A549 (cell line): ENCODE results near the gene MLANA. TPM values are rescaled to one million over a fixed set of nuclear protein-coding genes. Genes with fewer than 3 reads are reported as not detected.

Source experiments
- ATAC-seq, 2 experiments: fragments of 200-7000 bp in 1 of 2; fragments of >200 bp in 1 of 2; cut with Nextera tagmentation in 1 of 2; cut with Tn5 transposase in 1 of 2; 3 replicates each; pipeline versions ENCODE4 v1.8.0 to v1.9.1; 2018 to 2020; ENCODE audit warnings: mild to moderate bottlenecking in 1 of 2, moderate library complexity in 1 of 2
- CTCF ChIA-PET: fragments of 300-600 bp; sonication (Branson Sonifier 250); formaldehyde crosslinking; extraction: SDS; loops from one replicate; lab custom pipeline; 2021; ENCODE audit warnings: antibody characterized with exemption, inconsistent platforms; lab: Yijun Ruan, JAX
- POLR2A ChIA-PET: fragments of 350-600 bp; formaldehyde crosslinking; extraction: SDS; loops from one replicate; lab custom pipeline; 2021; ENCODE audit warnings: antibody characterized with exemption, inconsistent platforms; lab: Yijun Ruan, JAX
- DNase-seq, 2 experiments: peaks; one replicate each; pipeline versions ENCODE4 v3.0.0 to v3.0.0-alpha.2; 2011 to 2016; ENCODE audit warnings: low read depth in 1 of 2, low spot score in 1 of 2
- FAIRE-seq: peaks from 2 replicates; lab custom pipeline; 2011; peaks lifted over from hg19 to GRCh38; lab: Jason Lieb, UNC
- H3K27ac ChIP-seq, 2 experiments: fragments of >200 bp; sonication (Bioruptor Twin); formaldehyde crosslinking; 3 replicates each; pipeline ENCODE4 v1.5.1; 2016 to 2017
- H3K4me1 ChIP-seq: fragments of >200 bp; sonication (Bioruptor Twin); formaldehyde crosslinking; 3 replicates; pipeline ENCODE4 v1.6.1; 2016
- H3K4me2 ChIP-seq: fragments of >200 bp; sonication (Bioruptor Twin); formaldehyde crosslinking; 3 replicates; pipeline ENCODE4 v1.6.1; 2016
- H3K4me3 ChIP-seq: fragments of >200 bp; sonication (Bioruptor Twin); formaldehyde crosslinking; 3 replicates; pipeline ENCODE4 v1.5.1; 2016
- H3K9me3 ChIP-seq: fragments of >200 bp; sonication (Bioruptor Twin); formaldehyde crosslinking; 3 replicates; pipeline ENCODE4 v1.6.1; 2016
- ESRRA ChIP-seq: fragments of 150-350 bp; IDR thresholded peaks from 2 replicates; pipeline ENCODE4 v1.6.1; 2014; ENCODE audit warnings: mild to moderate bottlenecking, low read length, borderline replicate concordance
- FOXS1 ChIP-seq: fragments of 250-450 bp; sonication (Bioruptor Pico); IDR thresholded peaks from 2 replicates; pipeline ENCODE4 v1.5.0; 2020; ENCODE audit warnings: mild to moderate bottlenecking, moderate library complexity
- HOXB13 ChIP-seq: fragments of 250-450 bp; sonication (Bioruptor Pico); IDR thresholded peaks from 2 replicates; pipeline ENCODE4 v1.5.0; 2020; ENCODE audit warnings: low read depth, mild to moderate bottlenecking, moderate library complexity
- HOXB5 ChIP-seq: fragments of 250-450 bp; sonication (Bioruptor Pico); IDR thresholded peaks from 2 replicates; pipeline ENCODE4 v1.5.0; 2020; ENCODE audit warnings: mild to moderate bottlenecking, moderate library complexity
- JUN ChIP-seq, 2 experiments: fragments of >200 bp; sonication (Bioruptor Twin); formaldehyde crosslinking; IDR thresholded peaks; 2 replicates in 1 of 2; 3 replicates in 1 of 2; pipeline ENCODE4 v1.6.1; 2016 to 2017
- MYC ChIP-seq: IDR thresholded peaks from 2 replicates; pipeline ENCODE4 v1.6.1; 2012; ENCODE audit warnings: mild to moderate bottlenecking, inconsistent platforms, low read length, improper control_type of control experiment, borderline replicate concordance
- NPAS2 ChIP-seq: fragments of 250-450 bp; sonication (Bioruptor Pico); IDR thresholded peaks from 2 replicates; pipeline ENCODE4 v1.8.0; 2022; ENCODE audit warnings: mild to moderate bottlenecking, moderate library complexity, borderline replicate concordance
- SREBF2 ChIP-seq: fragments of 450-650 bp; IDR thresholded peaks from 2 replicates; pipeline ENCODE4 v1.6.1; 2014; ENCODE audit warnings: mild to moderate bottlenecking, moderate library complexity
- ZSCAN20 ChIP-seq: fragments of 250-450 bp; sonication (Bioruptor Pico); IDR thresholded peaks from 2 replicates; pipeline ENCODE4 v1.8.0; 2022; ENCODE audit warnings: mild to moderate bottlenecking, moderate library complexity
- WGBS: methylation state at CpG from one replicate; pipeline ENCODE4 v1.1.6; 2017; ENCODE audit errors: missing lambda C conversion rate; 5-methylcytosine and 5-hydroxymethylcytosine counted together
- polyA plus RNA-seq, 4 experiments: library from polyadenylated mRNA; depleted of rRNA in 3 of 4; stranded (reverse); fragments of >200 nt; fragmentation: RNase III in 1 of 4; extraction: RNeasy Plus Mini Kit Qiagen cat#74134 plus additional on column Dnase treatment in 1 of 4; gene quantifications; 2 replicates in 3 of 4; 3 replicates in 1 of 4; pipeline ENCODE4 v1.2.3, GENCODE V29; 2011 to 2017
- TF ChIP-seq, protein P1 (sequence below): fragments of >200 bp; sonication (Bioruptor Twin); formaldehyde crosslinking; IDR thresholded peaks from 3 replicates; pipeline ENCODE4 v1.6.1; 2016
- TF ChIP-seq, protein P2 (sequence below): fragments of 450-650 bp; IDR thresholded peaks from 2 replicates; pipeline ENCODE4 v1.6.1; 2014; ENCODE audit warnings: antibody characterized with exemption
- TF ChIP-seq, protein P3 (sequence below): fragments of 250-450 bp; sonication (Bioruptor Pico); IDR thresholded peaks from 2 replicates; pipeline ENCODE4 v1.5.0; 2021; ENCODE audit warnings: mild to moderate bottlenecking, moderate library complexity, borderline replicate concordance
- TF ChIP-seq, protein P4 (sequence below): IDR thresholded peaks from 2 replicates; pipeline ENCODE4 v1.6.1; 2012
- TF ChIP-seq, protein P5 (sequence below): IDR thresholded peaks from 2 replicates; pipeline ENCODE4 v1.6.1; 2012

Gene MLANA
- polyA plus RNA-seq, 2 of the 4 experiments (the other 2 are of a cell fraction) = not detected

DNA sequence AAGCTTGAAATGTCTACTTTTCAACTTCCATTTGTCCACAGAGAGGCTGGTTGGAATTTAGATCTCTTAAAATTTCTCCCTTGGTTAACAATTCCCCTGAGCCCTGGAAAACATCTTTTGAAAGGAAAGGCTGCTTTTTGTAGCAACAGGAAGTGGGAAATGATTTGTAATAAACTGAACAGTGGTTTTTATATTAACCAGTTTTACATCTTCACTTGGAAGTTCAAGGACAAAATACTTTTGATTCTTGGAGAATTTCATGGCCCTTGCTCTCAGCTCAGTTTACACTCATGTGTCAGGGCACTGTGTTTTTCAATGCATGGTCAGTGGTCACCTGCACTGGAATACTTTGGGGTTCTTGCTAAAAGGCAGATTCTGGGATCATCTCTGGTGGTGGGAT lies 9.9 kb downstream of the MLANA start:
- Histone ChIP-seq H3K27ac (no peak overlapping the region), H3K4me3 (no peak overlapping the region), H3K4me2 (no peak overlapping the region), H3K4me1 (0 out of 3 replicates have a peak, but pooled peaks cover 6% of the 10 kb centered on the region), H3K9me3 (no peaks in the 10 kb centered on the region)
- ChIA-PET POLR2A (no interaction called here), CTCF (interaction anchor here (1.1 to 12.8 kb wide), 3 partner anchors 9 to 123 kb away, joined by 4 to 102 read pairs (median 8); no protein-coding TSS in a partner anchor)
- no peak for ATAC-seq
- TF ChIP-seq JUN (IDR thresholded peaks at IDR 0.05) (no peak), ESRRA (no peak), MYC (no peak), SREBF2 (no peak), HOXB13 (CRISPR knock-in tag) (no peak), HOXB5 (CRISPR knock-in tag) (no peak), FOXS1 (CRISPR knock-in tag) (no peak)
- TF ChIP-seq, protein P1, sequence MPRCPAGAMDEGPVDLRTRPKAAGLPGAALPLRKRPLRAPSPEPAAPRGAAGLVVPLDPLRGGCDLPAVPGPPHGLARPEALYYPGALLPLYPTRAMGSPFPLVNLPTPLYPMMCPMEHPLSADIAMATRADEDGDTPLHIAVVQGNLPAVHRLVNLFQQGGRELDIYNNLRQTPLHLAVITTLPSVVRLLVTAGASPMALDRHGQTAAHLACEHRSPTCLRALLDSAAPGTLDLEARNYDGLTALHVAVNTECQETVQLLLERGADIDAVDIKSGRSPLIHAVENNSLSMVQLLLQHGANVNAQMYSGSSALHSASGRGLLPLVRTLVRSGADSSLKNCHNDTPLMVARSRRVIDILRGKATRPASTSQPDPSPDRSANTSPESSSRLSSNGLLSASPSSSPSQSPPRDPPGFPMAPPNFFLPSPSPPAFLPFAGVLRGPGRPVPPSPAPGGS = no peak
- TF ChIP-seq, protein P2, sequence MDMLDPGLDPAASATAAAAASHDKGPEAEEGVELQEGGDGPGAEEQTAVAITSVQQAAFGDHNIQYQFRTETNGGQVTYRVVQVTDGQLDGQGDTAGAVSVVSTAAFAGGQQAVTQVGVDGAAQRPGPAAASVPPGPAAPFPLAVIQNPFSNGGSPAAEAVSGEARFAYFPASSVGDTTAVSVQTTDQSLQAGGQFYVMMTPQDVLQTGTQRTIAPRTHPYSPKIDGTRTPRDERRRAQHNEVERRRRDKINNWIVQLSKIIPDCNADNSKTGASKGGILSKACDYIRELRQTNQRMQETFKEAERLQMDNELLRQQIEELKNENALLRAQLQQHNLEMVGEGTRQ = no peak
- TF ChIP-seq, protein P3, sequence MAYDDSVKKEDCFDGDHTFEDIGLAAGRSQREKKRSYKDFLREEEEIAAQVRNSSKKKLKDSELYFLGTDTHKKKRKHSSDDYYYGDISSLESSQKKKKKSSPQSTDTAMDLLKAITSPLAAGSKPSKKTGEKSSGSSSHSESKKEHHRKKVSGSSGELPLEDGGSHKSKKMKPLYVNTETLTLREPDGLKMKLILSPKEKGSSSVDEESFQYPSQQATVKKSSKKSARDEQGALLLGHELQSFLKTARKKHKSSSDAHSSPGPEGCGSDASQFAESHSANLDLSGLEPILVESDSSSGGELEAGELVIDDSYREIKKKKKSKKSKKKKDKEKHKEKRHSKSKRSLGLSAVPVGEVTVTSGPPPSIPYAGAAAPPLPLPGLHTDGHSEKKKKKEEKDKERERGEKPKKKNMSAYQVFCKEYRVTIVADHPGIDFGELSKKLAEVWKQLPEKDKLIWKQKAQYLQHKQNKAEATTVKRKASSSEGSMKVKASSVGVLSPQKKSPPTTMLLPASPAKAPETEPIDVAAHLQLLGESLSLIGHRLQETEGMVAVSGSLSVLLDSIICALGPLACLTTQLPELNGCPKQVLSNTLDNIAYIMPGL (CRISPR knock-in tag) = no peak
- TF ChIP-seq, protein P4, sequence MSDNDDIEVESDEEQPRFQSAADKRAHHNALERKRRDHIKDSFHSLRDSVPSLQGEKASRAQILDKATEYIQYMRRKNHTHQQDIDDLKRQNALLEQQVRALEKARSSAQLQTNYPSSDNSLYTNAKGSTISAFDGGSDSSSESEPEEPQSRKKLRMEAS = no peak
- TF ChIP-seq, all 56 proteins: peak for 0
- DNase-seq (no peak), FAIRE-seq (no peak)

DNA sequence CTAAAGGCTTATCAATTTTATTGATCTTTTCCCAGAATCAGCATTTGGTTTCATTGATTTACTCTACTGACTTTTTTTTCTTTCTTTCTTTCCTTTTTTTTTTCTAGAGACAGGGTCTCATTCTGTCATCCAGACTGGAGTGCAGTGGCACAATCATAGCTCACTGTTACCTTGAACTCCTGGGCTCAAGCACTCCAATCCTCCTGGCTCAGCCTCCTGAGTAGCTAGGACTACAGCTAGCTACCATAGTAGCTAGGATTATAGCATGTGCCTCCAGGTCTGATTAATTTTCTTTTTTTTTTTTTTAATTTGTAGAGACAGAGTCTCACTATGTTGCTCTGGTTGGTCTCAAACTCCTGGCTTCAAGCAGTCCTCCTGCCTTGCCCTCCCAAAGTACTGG lies 11.7 kb downstream of the MLANA start:
- FAIRE-seq (no peak), ATAC-seq (no peak), DNase-seq (no peak)
- POLR2A ChIA-PET = no interaction called here
- no peak overlapping the region for H3K4me3 ChIP-seq
- TF ChIP-seq, protein P5, sequence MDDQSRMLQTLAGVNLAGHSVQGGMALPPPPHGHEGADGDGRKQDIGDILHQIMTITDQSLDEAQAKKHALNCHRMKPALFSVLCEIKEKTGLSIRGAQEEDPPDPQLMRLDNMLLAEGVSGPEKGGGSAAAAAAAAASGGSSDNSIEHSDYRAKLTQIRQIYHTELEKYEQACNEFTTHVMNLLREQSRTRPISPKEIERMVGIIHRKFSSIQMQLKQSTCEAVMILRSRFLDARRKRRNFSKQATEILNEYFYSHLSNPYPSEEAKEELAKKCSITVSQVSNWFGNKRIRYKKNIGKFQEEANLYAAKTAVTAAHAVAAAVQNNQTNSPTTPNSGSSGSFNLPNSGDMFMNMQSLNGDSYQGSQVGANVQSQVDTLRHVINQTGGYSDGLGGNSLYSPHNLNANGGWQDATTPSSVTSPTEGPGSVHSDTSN = no peak
- CTCF ChIA-PET = interaction anchor here (0.7 to 12.8 kb wide), 2 partner anchors 16 to 38 kb away, joined by 4 to 102 read pairs; no protein-coding TSS in a partner anchor
- no peak overlapping the region for H3K4me2 ChIP-seq
- no peak overlapping the region for H3K27ac ChIP-seq
- 0 out of 3 replicates have a peak, but pooled peaks cover 6% of the 10 kb centered on the region for H3K4me1 ChIP-seq
- no peaks in the 10 kb centered on the region for H3K9me3 ChIP-seq

DNA sequence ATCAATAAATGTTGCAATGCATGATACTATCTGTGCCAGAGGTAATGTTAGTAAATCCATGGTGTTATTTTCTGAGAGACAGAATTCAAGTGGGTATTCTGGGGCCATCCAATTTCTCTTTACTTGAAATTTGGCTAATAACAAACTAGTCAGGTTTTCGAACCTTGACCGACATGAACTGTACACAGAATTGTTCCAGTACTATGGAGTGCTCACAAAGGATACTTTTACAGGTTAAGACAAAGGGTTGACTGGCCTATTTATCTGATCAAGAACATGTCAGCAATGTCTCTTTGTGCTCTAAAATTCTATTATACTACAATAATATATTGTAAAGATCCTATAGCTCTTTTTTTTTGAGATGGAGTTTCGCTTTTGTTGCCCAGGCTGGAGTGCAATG lies 18.2 kb downstream of the MLANA start:
- FAIRE-seq = no peak
- no peak for ATAC-seq
- Histone ChIP-seq H3K4me2 (no peak overlapping the region), H3K4me1 (no peaks in the 10 kb centered on the region), H3K9me3 (no peaks in the 10 kb centered on the region)
- TF ChIP-seq NPAS2 (CRISPR knock-in tag) (no peak), HOXB5 (CRISPR knock-in tag) (no peak), ZSCAN20 (CRISPR knock-in tag) (no peak)
- TF ChIP-seq, all 56 proteins: peak for 0
- DNase-seq = no peak
- CTCF ChIA-PET = interaction anchor here (0.9 to 1.4 kb wide), 3 partner anchors 9 to 24 kb away, joined by 3 to 4 read pairs (median 4); no protein-coding TSS in a partner anchor
- POLR2A ChIA-PET = no interaction called here
- Histone ChIP-seq H3K4me3 (no peak overlapping the region), H3K27ac (no peak overlapping the region)
- WGBS = 93% methylated on average over 3 of the region's 3 CpGs
